K562 (cell line): ENCODE measurements around the gene ITIH3. TPM values are rescaled to one million over a fixed set of nuclear protein-coding genes. Genes with fewer than 3 reads are reported as not detected.

Source experiments
- ATAC-seq: fragments of 200-7000 bp; cut with Tn5 transposase; 3 replicates; pipeline ENCODE4 v1.9.1; 2020; ENCODE audit warnings: moderate library complexity
- BruUV-seq: library from RNA; stranded (reverse); fragments of 400-500 nt; replicated peaks from 2 replicates; lab custom pipeline; 2021; lab: Mats Ljungman, UMichigan
- CTCF ChIA-PET: fragments of 300-600 bp; formaldehyde crosslinking; extraction: SDS; loops from one replicate; lab custom pipeline; 2021; ENCODE audit warnings: low intra/inter-chr PET ratio; lab: Yijun Ruan, JAX
- POLR2A ChIA-PET: fragments of 300-600, 350-650 bp; sonication (Branson Sonifier 250); formaldehyde crosslinking; extraction: SDS; loops from one replicate; lab custom pipeline; 2021; ENCODE audit warnings: antibody characterized with exemption, inconsistent platforms; lab: Yijun Ruan, JAX
- DNase-seq, 4 experiments: peaks; one replicate each; pipeline versions ENCODE4 v3.0.0 to v3.0.0-alpha.2; 2011 to 2018; ENCODE audit warnings: low spot score in 3 of 4, mixed read lengths in 3 of 4; ENCODE audit errors: extremely low read depth in 1 of 4
- FAIRE-seq: peaks from 2 replicates; lab custom pipeline; 2011; peaks lifted over from hg19 to GRCh38; lab: Jason Lieb, UNC
- H2AFZ ChIP-seq: 2 replicates; pipeline ENCODE4 v1.6.0; 2011; ENCODE audit warnings: low read depth, low read length, control low read depth, inconsistent platforms
- H3K27ac ChIP-seq: fragments of 200-600 bp; 3 replicates; pipeline ENCODE4 v1.8.0; 2011; ENCODE audit warnings: low read depth, mild to moderate bottlenecking, control low read depth, inconsistent platforms, low read length, moderate library complexity, mixed read lengths; ENCODE audit errors: extremely low read depth
- H3K27me3 ChIP-seq, 2 experiments: fragments of 300-600 bp in 1 of 2; 2 replicates in 1 of 2; 3 replicates in 1 of 2; pipeline versions ENCODE4 v1.6.0 to v1.8.0; 2011; ENCODE audit warnings: inconsistent platforms in 2 of 2, low read length in 2 of 2, mild to moderate bottlenecking in 1 of 2, mixed read lengths in 1 of 2, moderate library complexity in 1 of 2; ENCODE audit not compliant: control insufficient read depth in 2 of 2, insufficient read depth in 2 of 2
- H3K36me3 ChIP-seq: fragments of 300-600 bp; 3 replicates; pipeline ENCODE4 v1.8.0; 2011; ENCODE audit warnings: mild to moderate bottlenecking, low read length, inconsistent platforms; ENCODE audit not compliant: control insufficient read depth, insufficient read depth
- H3K4me1 ChIP-seq, 2 experiments: fragments of 200-600 bp in 1 of 2; replicated peaks in 1 of 2; 2 replicates in 1 of 2; 3 replicates in 1 of 2; pipeline versions ENCODE4 v1.5.1 to v1.8.0; 2011; ENCODE audit warnings: inconsistent platforms in 2 of 2, low read length in 2 of 2, mild to moderate bottlenecking in 1 of 2, mixed read lengths in 1 of 2, moderate library complexity in 1 of 2; ENCODE audit not compliant: control insufficient read depth in 2 of 2, insufficient read depth in 2 of 2
- H3K4me2 ChIP-seq: 2 replicates; pipeline ENCODE4 v1.6.1; 2011; ENCODE audit warnings: low read length, control low read depth, inconsistent platforms, mixed read lengths; ENCODE audit not compliant: insufficient read depth
- H3K4me3 ChIP-seq: fragments of 200-600 bp; sonication (generic), shearing (Covaris generic); 2 replicates; pipeline ENCODE4 v1.5.1; 2016; ENCODE audit warnings: control low read depth, inconsistent platforms
- H3K79me2 ChIP-seq: fragments of 200-600 bp; 3 replicates; pipeline ENCODE4 v1.8.0; 2011; ENCODE audit warnings: low read length, inconsistent platforms; ENCODE audit not compliant: control insufficient read depth, insufficient read depth
- H3K9ac ChIP-seq, 2 experiments: 2 replicates each; pipeline versions ENCODE4 v1.6.0 to v1.6.1; 2011; ENCODE audit warnings: low read depth in 2 of 2, low read length in 2 of 2, control low read depth in 1 of 2, inconsistent platforms in 1 of 2, mild to moderate bottlenecking in 1 of 2, mixed read lengths in 1 of 2; ENCODE audit not compliant: insufficient read depth in 1 of 2
- H3K9me1 ChIP-seq: one replicate; pipeline ENCODE4 v1.6.0; 2011; ENCODE audit warnings: inconsistent platforms, mild to moderate bottlenecking, low read length, moderate library complexity; ENCODE audit not compliant: control insufficient read depth, insufficient read depth
- H3K9me3 ChIP-seq: replicated peaks from 2 replicates; pipeline ENCODE4 v1.5.1; 2011; ENCODE audit warnings: low read depth, low read length, inconsistent platforms; ENCODE audit not compliant: control insufficient read depth, insufficient read depth
- H4K20me1 ChIP-seq: replicated peaks from 2 replicates; pipeline ENCODE4 v1.6.1; 2011; ENCODE audit warnings: low read length, inconsistent platforms, mixed read lengths; ENCODE audit not compliant: control insufficient read depth, insufficient read depth
- DACH1 ChIP-seq: fragments of 450-650 bp; IDR thresholded peaks from 2 replicates; pipeline ENCODE4 v1.6.1; 2018; ENCODE audit not compliant: partially characterized antibody
- SMARCB1 ChIP-seq: IDR thresholded peaks from 2 replicates; pipeline ENCODE4 v1.6.1; 2011; ENCODE audit warnings: improper control_type of control experiment, low read depth; ENCODE audit not compliant: insufficient read length
- ZFP36 ChIP-seq: fragments of 150-350 bp; IDR thresholded peaks from 2 replicates; pipeline ENCODE4 v1.6.1; 2018; ENCODE audit warnings: low read length, low read depth; ENCODE audit not compliant: partially characterized antibody
- ZNF780A ChIP-seq: fragments of 250-450 bp; sonication (Bioruptor Pico); IDR thresholded peaks from 2 replicates; pipeline ENCODE4 v1.5.0; 2021; ENCODE audit warnings: mild to moderate bottlenecking
- WGBS: fragments of 100-300 bp; shearing (Covaris generic); methylation state at CpG from one replicate; pipeline ENCODE4 v1.1.6; 2016; ENCODE audit warnings: low coverage, mixed read lengths; ENCODE audit not compliant: insufficient coverage; ENCODE audit errors: missing lambda C conversion rate; 5-methylcytosine and 5-hydroxymethylcytosine counted together
- in situ Hi-C: fragments of 300-500 bp; cut with MboI; formaldehyde crosslinking; loops from 4 replicates; pipeline ENCODE4 v1.15.0; 2018; ENCODE audit warnings: inconsistent platforms, mixed read lengths
- intact Hi-C: fragments of 100-400 bp; cut with micrococcal nuclease; formaldehyde crosslinking; loops from 2 replicates; pipeline ENCODE4 v1.14.2; 2022
- polyA plus RNA-seq, 8 experiments: library from polyadenylated mRNA; depleted of rRNA in 4 of 8; stranded (reverse) in 5 of 8; unstranded in 3 of 8; fragments of >200 nt; fragmentation: Nextera tagmentation in 2 of 8; fragmentation: Illumina TruSeq in 1 of 8; extraction: Ambion mirVana in 2 of 8; extraction: Trizol in 1 of 8; gene quantifications; 2 replicates each; pipeline versions ENCODE4 v1.2.1 to v1.2.3, GENCODE V29; 2011 to 2014; ENCODE audit warnings: inconsistent platforms in 1 of 8, missing spikeins in 1 of 8
- total RNA-seq, 7 experiments: library from RNA; depleted of rRNA in 6 of 7; stranded (reverse); fragments of >200 nt in 6 of 7; fragmentation: Illumina TruSeq in 2 of 7; extraction: Trizol in 2 of 7; gene quantifications; 2 replicates each; pipeline versions ENCODE4 v1.2.1 to v1.2.3, GENCODE V29; 2011 to 2021; ENCODE audit warnings: low replicate concordance in 1 of 7
- TF ChIP-seq, protein P1 (sequence below): fragments of 450-650 bp; formaldehyde crosslinking; IDR thresholded peaks from 2 replicates; pipeline ENCODE4 v1.4.0; 2022; ENCODE audit warnings: missing genetic modification characterization
- TF ChIP-seq, protein P2 (sequence below): fragments of 200-400 bp; formaldehyde crosslinking; IDR thresholded peaks from 2 replicates; pipeline ENCODE4 v1.6.1; 2017; ENCODE audit warnings: mild to moderate bottlenecking, low read depth, low read length, moderate library complexity

Gene ITIH3
- total and polyA plus RNA-seq, 9 of the 15 experiments (the other 6 are each of a cell fraction or from before 2014, with no cell fraction given): 0.07 to 0.35 TPM; not detected in 7

DNA sequence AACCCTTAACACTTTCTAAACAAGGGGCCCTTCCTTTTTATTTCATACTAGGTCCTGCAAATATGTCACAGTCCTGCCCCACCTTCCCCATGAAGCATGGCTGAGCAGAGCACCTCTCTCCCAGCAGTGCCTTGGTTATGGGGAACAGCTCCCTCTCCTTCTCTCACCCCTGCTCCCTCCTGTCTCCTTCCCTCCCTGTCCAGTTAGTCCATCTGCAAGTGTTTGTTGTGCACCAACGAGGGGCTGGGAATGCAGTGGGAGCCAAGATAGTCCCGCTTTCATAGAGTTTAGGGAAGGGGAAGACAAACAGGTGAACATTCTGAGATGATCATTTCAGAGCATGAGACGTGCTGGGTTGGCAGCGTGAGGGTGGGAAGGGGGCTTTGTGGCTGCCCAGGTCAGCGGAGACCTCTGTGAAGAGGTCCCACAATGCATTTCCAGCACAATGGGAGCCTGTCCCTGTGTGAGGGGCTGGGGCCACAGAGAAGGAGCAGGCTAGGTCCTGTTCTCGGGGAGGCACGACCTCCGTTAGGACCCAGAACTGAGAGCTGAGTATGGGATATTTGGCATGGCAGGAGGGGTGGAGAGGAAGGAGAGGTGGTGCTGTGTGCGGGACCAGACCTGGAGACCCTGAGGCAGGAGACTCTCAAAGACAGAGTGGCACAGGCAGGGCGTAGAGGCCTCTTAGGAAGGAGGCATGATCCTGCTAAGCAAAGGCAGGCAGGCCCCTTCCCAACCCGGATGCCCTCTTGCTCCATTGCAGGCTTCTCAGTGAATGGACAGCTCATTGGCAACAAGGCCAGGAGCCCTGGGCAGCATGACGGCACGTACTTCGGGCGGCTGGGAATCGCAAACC lies 5.5 kb upstream of the ITIH3 start:
- H3K9me3 ChIP-seq: no peaks in the 10 kb centered on the region
- CTCF ChIA-PET: no interaction called here
- H3K4me1 ChIP-seq: peaks cover 0 to 11% of the 10 kb centered on the region in 2 experiments; a peak in 2 of 5 replicates
- FAIRE-seq: no peak
- H3K4me3 ChIP-seq: no peak overlapping the region
- peaks cover 0 to 24% of the 10 kb centered on the region in 2 experiments; a peak in 3 of 5 replicates for H3K27me3 ChIP-seq
- no peaks in the 10 kb centered on the region for H3K79me2 ChIP-seq
- no peaks in the 10 kb centered on the region for H4K20me1 ChIP-seq
- TF ChIP-seq, protein P1, sequence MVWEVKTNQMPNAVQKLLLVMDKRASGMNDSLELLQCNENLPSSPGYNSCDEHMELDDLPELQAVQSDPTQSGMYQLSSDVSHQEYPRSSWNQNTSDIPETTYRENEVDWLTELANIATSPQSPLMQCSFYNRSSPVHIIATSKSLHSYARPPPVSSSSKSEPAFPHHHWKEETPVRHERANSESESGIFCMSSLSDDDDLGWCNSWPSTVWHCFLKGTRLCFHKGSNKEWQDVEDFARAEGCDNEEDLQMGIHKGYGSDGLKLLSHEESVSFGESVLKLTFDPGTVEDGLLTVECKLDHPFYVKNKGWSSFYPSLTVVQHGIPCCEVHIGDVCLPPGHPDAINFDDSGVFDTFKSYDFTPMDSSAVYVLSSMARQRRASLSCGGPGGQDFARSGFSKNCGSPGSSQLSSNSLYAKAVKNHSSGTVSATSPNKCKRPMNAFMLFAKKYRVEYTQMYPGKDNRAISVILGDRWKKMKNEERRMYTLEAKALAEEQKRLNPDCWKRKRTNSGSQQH: no peak
- TF ChIP-seq SMARCB1 (no peak), DACH1 (no peak), ZFP36 (no peak), ZNF780A (CRISPR knock-in tag) (no peak)
- TF ChIP-seq, protein P2, sequence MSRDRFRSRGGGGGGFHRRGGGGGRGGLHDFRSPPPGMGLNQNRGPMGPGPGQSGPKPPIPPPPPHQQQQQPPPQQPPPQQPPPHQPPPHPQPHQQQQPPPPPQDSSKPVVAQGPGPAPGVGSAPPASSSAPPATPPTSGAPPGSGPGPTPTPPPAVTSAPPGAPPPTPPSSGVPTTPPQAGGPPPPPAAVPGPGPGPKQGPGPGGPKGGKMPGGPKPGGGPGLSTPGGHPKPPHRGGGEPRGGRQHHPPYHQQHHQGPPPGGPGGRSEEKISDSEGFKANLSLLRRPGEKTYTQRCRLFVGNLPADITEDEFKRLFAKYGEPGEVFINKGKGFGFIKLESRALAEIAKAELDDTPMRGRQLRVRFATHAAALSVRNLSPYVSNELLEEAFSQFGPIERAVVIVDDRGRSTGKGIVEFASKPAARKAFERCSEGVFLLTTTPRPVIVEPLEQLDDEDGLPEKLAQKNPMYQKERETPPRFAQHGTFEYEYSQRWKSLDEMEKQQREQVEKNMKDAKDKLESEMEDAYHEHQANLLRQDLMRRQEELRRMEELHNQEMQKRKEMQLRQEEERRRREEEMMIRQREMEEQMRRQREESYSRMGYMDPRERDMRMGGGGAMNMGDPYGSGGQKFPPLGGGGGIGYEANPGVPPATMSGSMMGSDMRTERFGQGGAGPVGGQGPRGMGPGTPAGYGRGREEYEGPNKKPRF: no peak
- TF ChIP-seq, all 486 proteins: peak for 0
- Histone ChIP-seq H3K9me1 (no peaks in the 10 kb centered on the region), H3K27ac (no peak overlapping the region), H2AFZ (no peak overlapping the region), H3K9ac (no peak overlapping the region), H3K36me3 (no peaks in the 10 kb centered on the region), H3K4me2 (no peak overlapping the region)
- 59% methylated on average over 8 of the region's 16 CpGs for WGBS
- in situ Hi-C loops (no loop called here), intact Hi-C loops (no loop called here)
- POLR2A ChIA-PET: interaction anchor here (0.6 to 1.2 kb wide), 3 partner anchors 9 to 376 kb away, joined by 3 to 5 read pairs (median 3); no protein-coding TSS in a partner anchor
- DNase-seq: no peak
- no TSS peak for BruUV-seq
- ATAC-seq: no peak
